DND-41 (cell line): Measurements from ENCODE around the gene RIPOR3.

Source experiments
- ATAC-seq: fragments of 200-7000 bp; cut with Tn5 transposase; 3 replicates; pipeline ENCODE4 v1.9.1; 2021; ENCODE audit warnings: low read depth; ENCODE audit not compliant: insufficient read depth
- DNase-seq: peaks from one replicate; pipeline ENCODE4 v3.0.0-alpha.2; 2020
- H2AFZ ChIP-seq: 2 replicates; pipeline ENCODE4 v1.6.0; 2012; ENCODE audit warnings: low read depth, low read length
- H3K27ac ChIP-seq: 2 replicates; pipeline ENCODE4 v1.5.1; 2012; ENCODE audit warnings: low read length, inconsistent platforms
- H3K27me3 ChIP-seq: fragments of 200-600 bp; sonication (generic); 2 replicates; pipeline ENCODE4 v1.6.0; 2012; ENCODE audit warnings: low read length, mild to moderate bottlenecking, inconsistent platforms; ENCODE audit not compliant: insufficient read depth, poor library complexity
- H3K36me3 ChIP-seq: 2 replicates; pipeline ENCODE4 v1.5.1; 2012; ENCODE audit warnings: low read length, inconsistent platforms; ENCODE audit not compliant: insufficient read depth
- H3K4me1 ChIP-seq: 2 replicates; pipeline ENCODE4 v1.5.1; 2012; ENCODE audit warnings: mild to moderate bottlenecking, low read length; ENCODE audit not compliant: insufficient read depth
- H3K4me2 ChIP-seq: 2 replicates; pipeline ENCODE4 v1.6.0; 2012; ENCODE audit warnings: mild to moderate bottlenecking, moderate library complexity, low read length, inconsistent platforms; ENCODE audit not compliant: insufficient read depth
- H3K4me3 ChIP-seq, 2 experiments: fragments of 200-600 bp in 1 of 2; shearing (Covaris generic) in 1 of 2; 2 replicates each; pipeline ENCODE4 v1.5.1; 2012 to 2016; ENCODE audit warnings: inconsistent platforms in 2 of 2, low read length in 2 of 2, mild to moderate bottlenecking in 2 of 2, low read depth in 1 of 2, moderate library complexity in 1 of 2
- H3K79me2 ChIP-seq: 2 replicates; pipeline ENCODE4 v1.6.0; 2012; ENCODE audit warnings: low read length, inconsistent platforms; ENCODE audit not compliant: insufficient read depth
- H3K9ac ChIP-seq: 2 replicates; pipeline ENCODE4 v1.6.0; 2012; ENCODE audit warnings: low read depth, mild to moderate bottlenecking, inconsistent platforms, low read length, moderate library complexity
- H3K9me3 ChIP-seq: 2 replicates; pipeline ENCODE4 v1.5.1; 2012; ENCODE audit warnings: low read length, moderate library complexity, mild to moderate bottlenecking, inconsistent platforms; ENCODE audit not compliant: insufficient read depth, severe bottlenecking
- H4K20me1 ChIP-seq: 2 replicates; pipeline ENCODE4 v1.6.0; 2012; ENCODE audit warnings: low read length; ENCODE audit not compliant: insufficient read depth
- EZH2 ChIP-seq: IDR thresholded peaks from 3 replicates; pipeline ENCODE4 v1.6.1; 2012; ENCODE audit warnings: borderline replicate concordance, low read depth, mild to moderate bottlenecking, moderate library complexity, low read length, inconsistent platforms; ENCODE audit not compliant: severe bottlenecking
- TF ChIP-seq, protein P1 (sequence below): IDR thresholded peaks from 2 replicates; pipeline ENCODE4 v1.5.1; 2012; ENCODE audit warnings: borderline replicate concordance, low read length, moderate library complexity, mild to moderate bottlenecking; ENCODE audit not compliant: poor library complexity, severe bottlenecking; ENCODE audit errors: extremely low read depth

The RIPOR3 gene

GRCh38 chr20:50726955-50727791, 35.8 kb upstream of the RIPOR3 start:
- no peak overlapping the region for H3K27ac ChIP-seq
- H3K9me3 ChIP-seq: no peaks in the 10 kb centered on the region
- ATAC-seq (no peak), DNase-seq (no peak)
- TF ChIP-seq, protein P1, sequence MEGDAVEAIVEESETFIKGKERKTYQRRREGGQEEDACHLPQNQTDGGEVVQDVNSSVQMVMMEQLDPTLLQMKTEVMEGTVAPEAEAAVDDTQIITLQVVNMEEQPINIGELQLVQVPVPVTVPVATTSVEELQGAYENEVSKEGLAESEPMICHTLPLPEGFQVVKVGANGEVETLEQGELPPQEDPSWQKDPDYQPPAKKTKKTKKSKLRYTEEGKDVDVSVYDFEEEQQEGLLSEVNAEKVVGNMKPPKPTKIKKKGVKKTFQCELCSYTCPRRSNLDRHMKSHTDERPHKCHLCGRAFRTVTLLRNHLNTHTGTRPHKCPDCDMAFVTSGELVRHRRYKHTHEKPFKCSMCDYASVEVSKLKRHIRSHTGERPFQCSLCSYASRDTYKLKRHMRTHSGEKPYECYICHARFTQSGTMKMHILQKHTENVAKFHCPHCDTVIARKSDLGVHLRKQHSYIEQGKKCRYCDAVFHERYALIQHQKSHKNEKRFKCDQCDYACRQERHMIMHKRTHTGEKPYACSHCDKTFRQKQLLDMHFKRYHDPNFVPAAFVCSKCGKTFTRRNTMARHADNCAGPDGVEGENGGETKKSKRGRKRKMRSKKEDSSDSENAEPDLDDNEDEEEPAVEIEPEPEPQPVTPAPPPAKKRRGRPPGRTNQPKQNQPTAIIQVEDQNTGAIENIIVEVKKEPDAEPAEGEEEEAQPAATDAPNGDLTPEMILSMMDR: no peak
- TF ChIP-seq EZH2: no peak
- H3K9ac ChIP-seq: no peak overlapping the region
- no peak overlapping the region for H3K4me2 ChIP-seq
- peaks cover 12% of the 10 kb centered on the region for H3K4me1 ChIP-seq
- H2AFZ ChIP-seq: no peak overlapping the region
- no peak overlapping the region for H3K4me3 ChIP-seq
- H3K36me3 ChIP-seq: no peaks in the 10 kb centered on the region
- H4K20me1 ChIP-seq: no peaks in the 10 kb centered on the region
- H3K27me3 ChIP-seq: peaks cover 4% of the 10 kb centered on the region
- H3K79me2 ChIP-seq: no peaks in the 10 kb centered on the region

DNA sequence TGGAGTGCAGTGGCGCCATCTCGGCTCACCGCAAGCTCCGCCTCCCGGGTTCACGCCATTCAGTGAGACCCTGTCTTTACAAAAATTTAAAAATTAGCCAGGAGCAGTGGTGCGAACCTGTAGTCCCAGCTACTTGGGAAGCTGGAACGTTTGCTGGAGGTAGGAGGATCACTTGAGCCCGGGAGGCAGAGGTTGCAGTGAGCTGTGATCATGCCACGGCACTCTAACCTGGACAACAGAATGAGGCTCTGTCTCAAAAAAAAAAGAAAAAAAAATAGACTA, 34.3 kb upstream of the RIPOR3 start:
- H2AFZ ChIP-seq: no peak overlapping the region
- peaks cover 4% of the 10 kb centered on the region for H3K27me3 ChIP-seq
- no peak overlapping the region for H3K27ac ChIP-seq
- H3K4me3 ChIP-seq: no peak overlapping the region
- H3K9ac ChIP-seq: no peak overlapping the region
- H3K36me3 ChIP-seq: no peaks in the 10 kb centered on the region
- H4K20me1 ChIP-seq: no peaks in the 10 kb centered on the region
- no peak for ATAC-seq
- H3K4me1 ChIP-seq: peaks cover 2% of the 10 kb centered on the region
- no peaks in the 10 kb centered on the region for H3K9me3 ChIP-seq
- no peak overlapping the region for H3K4me2 ChIP-seq
- no peak for TF ChIP-seq EZH2
- TF ChIP-seq, protein P1: no peak
- DNase-seq: no peak
- H3K79me2 ChIP-seq: no peaks in the 10 kb centered on the region

DNA sequence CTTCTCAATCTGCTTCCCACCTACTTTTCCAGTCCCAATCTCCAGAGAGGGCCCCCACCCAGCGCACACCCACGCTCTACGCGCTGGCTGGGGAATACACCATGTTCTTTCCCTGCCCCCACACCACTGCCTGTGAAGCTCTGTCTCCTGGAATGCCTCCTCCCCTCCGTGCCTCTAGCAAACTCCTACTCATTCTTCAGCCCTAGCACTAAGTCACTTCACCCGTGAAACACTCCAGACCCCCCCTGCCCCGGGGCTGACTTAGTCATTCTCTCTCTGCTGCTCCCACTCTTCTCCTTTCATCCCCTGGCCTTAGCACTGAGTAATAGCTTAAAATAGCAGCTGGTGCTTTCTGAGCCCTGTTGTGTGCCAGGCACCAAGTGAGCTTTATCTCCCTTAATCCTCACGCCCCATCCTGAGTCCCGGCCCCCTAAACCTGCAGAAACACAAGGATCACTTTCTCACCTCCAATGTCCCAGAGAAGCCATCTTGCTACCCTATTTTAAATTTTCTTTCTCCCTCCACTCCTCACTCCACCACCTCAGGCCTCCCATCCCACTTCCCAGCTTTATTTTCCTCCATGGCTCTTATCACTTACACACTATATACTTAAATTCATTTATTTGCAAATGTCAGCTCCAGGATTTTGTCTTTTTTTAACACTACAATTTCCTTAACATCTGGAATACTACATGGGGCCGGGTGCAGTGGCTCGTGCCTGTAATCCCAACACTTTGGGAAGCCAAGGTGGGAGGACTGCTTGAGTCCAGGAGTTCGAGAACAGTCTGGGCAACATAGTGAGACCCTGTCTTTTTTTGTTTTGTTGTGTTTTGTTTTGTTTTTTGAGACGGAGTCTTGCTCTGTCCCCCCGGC, 33.7 kb upstream of the RIPOR3 start:
- Histone ChIP-seq H3K4me2 (no peak overlapping the region), H3K9me3 (no peaks in the 10 kb centered on the region), H3K4me3 (no peak overlapping the region), H3K4me1 (no peaks in the 10 kb centered on the region), H4K20me1 (no peaks in the 10 kb centered on the region), H3K27me3 (peaks cover 4% of the 10 kb centered on the region), H3K79me2 (no peaks in the 10 kb centered on the region), H2AFZ (no peak overlapping the region), H3K27ac (no peak overlapping the region), H3K9ac (no peak overlapping the region), H3K36me3 (no peaks in the 10 kb centered on the region)
- ATAC-seq (no peak), DNase-seq (no peak)
- TF ChIP-seq EZH2: no peak
- TF ChIP-seq, protein P1: no peak
